GM18907 (cell line): ENCODE data around the gene XYLT1.
"Not testable (repeated sequence)": the region's sequence is repeated elsewhere in the genome, so short reads cannot be mapped to it uniquely, and the experiment has no call there.

Experiments
- ATAC-seq: cut with Tn5 transposase; IDR thresholded peaks from one replicate; pipeline ENCODE4 v1.9.1; 2021; ENCODE audit warnings: mild to moderate bottlenecking, moderate library complexity; ENCODE audit not compliant: unreplicated experiment

Gene XYLT1

GRCh38 chr16:17316005-17316404 lies 154.8 kb downstream of the XYLT1 start:
- ATAC-seq: no peak

- ATAC-seq: no peak
Observed at GRCh38 chr16:17313793-17314547, 156.8 kb downstream of the XYLT1 start.

GRCh38 chr16:17313085-17313611 lies 157.6 kb downstream of the XYLT1 start:
- ATAC-seq: no peak

- no peak for ATAC-seq
Observed at GRCh38 chr16:17312094-17312710, 158.6 kb downstream of the XYLT1 start.

DNA sequence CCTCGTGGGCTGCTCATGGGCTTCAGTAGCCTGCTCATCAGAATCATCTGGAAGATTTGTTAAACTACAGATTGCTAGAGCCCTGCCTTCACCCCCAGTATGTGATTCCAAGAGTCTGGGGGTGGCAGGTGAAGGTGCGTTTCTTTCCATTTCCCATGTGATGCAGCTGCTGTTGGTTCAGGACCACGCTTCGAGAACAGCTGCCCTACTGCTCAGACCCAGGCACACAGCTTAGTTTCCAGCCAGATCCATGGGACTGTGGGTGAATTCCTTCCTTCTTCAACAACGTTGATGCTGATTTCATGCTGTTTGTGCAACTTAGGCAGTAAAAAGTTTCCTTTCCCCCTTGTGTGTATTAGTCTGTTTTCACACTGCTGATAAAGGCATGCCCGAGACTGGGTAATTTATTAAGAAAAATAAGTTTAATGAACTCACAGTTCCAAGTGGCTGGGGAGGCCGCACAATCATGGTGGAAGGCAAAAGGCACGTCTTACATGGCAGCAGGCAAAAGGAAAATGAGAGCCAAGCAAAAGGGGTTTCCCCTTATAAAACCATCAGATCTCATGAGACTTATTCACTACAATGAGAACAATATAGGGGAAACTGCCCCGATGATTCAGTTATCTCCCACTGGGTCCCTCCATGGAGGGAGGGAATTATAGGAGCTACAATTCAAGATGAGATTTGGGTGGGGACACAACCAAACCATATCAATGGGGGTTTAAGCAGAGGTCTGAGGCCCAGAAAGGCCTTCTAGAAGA lies 159.2 kb downstream of the XYLT1 start:
- no peak for ATAC-seq

DNA sequence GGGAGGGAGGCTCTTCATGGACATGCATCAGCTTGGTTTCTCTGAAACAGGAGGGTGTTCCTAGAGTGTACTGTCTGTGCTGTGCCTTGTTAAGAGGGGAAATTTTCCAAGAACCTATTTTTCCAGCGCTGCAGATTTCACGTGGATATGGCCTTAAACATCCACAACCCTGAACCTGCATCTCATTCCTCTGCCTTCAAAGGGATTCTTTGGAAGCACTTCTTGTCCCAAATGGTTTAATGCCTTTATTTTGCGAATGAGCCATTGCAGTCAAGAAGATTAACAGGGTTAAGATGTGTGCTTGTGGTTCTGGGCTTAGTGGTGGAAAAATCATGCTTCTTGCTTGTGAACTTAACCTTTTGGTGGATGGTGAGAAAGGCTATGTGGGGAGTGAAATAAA lies 161.2 kb downstream of the XYLT1 start:
- no peak for ATAC-seq

DNA sequence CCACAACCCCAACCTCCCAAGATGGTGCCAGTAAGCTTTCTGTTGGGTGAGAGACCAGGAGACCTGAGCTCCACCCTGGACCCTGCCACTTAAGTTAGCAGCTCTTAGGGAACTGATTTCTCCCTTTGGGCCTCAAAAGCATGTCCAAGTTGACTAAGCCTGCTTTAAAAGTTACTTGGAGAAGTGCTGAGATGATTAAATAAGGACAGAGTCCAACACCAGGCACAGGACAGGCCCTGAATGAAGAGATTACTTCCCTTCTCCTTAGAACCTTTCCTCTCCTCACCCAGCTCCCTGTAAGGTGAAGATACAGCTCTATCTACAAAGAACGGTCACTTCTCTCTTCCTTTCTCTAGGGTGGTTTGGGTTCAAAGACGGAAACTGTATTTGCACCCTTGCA lies 162.6 kb downstream of the XYLT1 start:
- no peak for ATAC-seq

DNA sequence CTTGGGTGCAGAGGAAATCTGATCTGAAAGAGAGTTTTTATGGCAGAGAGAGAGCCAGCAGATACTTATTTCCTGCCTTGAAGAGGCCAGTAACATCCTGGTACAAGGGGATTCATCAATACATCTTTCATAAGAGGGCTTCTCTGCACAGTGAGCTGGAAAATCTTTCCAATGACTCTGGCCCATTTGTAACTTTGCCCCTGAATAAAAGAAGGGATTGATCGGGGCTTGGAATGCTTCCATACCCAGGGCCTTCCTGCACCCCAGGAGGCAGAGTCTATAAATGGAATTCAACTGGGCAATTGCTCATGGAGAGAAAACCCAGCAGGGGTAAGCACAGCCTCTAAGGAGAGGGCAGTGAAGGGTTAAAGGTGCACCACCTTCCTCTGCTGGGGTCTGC lies 163.3 kb downstream of the XYLT1 start:
- no peak for ATAC-seq

GRCh38 chr16:17306745-17307144 lies 164.0 kb downstream of the XYLT1 start:
- ATAC-seq: no peak

DNA sequence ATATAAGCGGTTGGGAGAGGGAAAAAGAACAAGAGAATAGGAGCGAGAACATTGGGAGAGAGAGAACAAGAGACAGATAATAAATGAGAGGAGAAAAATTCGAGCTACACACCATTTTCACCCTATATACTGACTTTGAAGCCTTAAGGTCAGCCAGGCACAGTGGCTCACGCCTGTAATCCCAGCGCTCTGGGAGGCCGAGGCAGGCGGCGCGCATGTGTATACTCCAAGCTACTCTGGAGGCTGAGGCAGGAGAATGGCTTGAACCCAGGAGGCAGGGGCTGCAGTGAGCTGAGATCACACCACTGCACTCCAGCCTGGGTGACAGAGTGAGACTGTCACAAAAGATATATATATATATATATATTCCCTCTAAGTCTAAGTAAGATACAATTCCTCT lies 164.5 kb downstream of the XYLT1 start:
- ATAC-seq: not testable (repeated sequence)

- ATAC-seq: no peak
Observed at GRCh38 chr16:17305694-17306093, 165.1 kb downstream of the XYLT1 start.

- no peak for ATAC-seq
Observed at GRCh38 chr16:17304491-17305119, 166.2 kb downstream of the XYLT1 start.

DNA sequence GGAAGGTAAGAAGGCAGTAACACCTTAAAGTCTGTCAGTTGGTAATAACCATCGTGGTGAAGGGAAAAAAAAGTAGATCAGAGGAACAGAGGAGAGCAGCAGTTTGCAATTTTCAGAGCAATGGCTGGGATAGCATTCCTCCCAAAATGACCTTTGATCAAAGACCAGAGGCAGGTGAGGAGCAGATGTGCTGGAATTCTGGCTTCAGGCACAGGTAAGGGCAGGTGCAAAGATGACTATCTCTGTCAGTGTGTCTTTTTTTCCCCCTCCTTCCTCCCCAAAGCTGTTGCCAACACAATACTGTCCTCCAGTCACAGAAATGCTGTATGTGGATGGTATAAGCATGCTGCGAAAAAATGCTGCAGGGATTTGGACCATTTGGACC lies 166.7 kb downstream of the XYLT1 start:
- ATAC-seq: no peak

- ATAC-seq: no peak
Observed at GRCh38 chr16:17303101-17303500, 167.7 kb downstream of the XYLT1 start.

DNA sequence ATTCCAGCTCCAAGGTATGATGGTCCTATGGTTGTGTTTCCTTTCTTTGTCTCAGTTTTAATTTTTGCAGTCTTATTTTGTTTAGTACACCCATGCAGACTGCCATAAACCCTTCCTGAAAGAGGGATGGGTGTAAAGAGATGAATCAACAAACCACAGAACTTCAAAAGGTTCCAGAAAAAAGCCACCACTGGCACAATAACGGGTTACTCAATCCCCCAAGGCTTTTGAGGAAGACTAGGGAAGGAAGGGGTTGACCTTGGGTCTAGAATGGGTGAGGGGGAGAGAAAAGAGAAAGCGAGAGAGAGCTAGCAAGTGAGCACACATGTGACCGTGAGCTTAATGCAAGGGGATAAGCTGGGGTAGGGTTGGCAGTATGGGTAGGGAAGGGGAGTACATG lies 168.1 kb downstream of the XYLT1 start:
- no peak for ATAC-seq

DNA sequence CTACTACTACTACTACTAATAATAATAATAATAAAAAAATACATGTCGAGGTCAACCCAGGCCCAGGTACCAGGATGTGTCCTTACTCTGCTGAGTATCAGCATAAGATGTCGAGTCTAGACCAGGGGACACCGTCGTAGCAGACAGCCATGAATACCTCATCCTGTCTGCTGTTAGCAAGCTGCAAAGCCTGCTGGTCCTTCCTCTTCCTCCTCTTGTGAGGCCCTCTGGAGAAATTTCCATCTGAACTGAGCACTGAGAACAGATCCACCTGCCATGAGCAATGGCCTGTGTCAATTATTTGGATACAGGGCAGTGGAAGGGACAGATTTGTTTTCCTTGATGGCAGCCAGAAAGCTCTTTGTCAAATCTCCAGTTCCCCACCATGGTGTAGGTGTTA lies 168.5 kb downstream of the XYLT1 start:
- ATAC-seq: peak; percentile 12

GRCh38 chr16:17301593-17302135 lies 169.1 kb downstream of the XYLT1 start:
- peak; percentile 93 for ATAC-seq

DNA sequence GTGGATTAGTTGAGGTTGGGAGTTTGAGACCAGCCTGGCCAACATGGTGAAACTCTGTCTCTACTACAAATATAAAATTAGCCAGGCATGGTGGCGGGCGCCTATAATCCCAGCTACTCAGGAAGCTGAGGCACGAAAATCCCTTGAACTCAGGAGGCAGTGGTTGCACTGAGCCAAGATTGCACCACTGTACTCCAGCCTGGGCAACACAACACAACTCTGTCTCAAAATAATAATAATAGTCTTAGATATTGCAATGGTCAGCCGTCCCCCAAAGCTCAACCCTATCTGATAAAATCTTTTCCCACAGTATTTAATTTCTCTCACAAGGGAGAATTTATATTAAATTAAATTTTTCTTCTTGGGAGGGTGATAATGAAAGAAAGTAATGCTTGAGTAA lies 169.6 kb downstream of the XYLT1 start:
- ATAC-seq: no peak

GRCh38 chr16:17299790-17300189 lies 171.0 kb downstream of the XYLT1 start:
- no peak for ATAC-seq

GRCh38 chr16:17298238-17298637 lies 172.5 kb downstream of the XYLT1 start:
- no peak for ATAC-seq

GRCh38 chr16:17296431-17296830 lies 174.3 kb downstream of the XYLT1 start:
- ATAC-seq: no peak
